Uterus (tissue), 2 donors: ENCODE measurements around the gene METTL24.

ENCODE experiments used
- POLR2A ChIP-seq, 2 donors: fragments of 450-650 bp; IDR thresholded peaks; one replicate each; pipeline ENCODE4 v1.6.1; 2016; ENCODE audit warnings: antibody characterized with exemption in 2 of 2, mild to moderate bottlenecking in 1 of 2, moderate library complexity in 1 of 2
- TF ChIP-seq, protein P1 (sequence below), 4 experiments: fragments of 200-600 bp in 2 of 4; fragments of 450-650 bp in 2 of 4; sonication (generic) in 2 of 4; IDR thresholded peaks; one replicate each; pipeline ENCODE4 v1.5.1; 2016 to 2019; ENCODE audit warnings: antibody characterized with exemption in 4 of 4, mild to moderate bottlenecking in 2 of 4, moderate library complexity in 1 of 4

DNA sequence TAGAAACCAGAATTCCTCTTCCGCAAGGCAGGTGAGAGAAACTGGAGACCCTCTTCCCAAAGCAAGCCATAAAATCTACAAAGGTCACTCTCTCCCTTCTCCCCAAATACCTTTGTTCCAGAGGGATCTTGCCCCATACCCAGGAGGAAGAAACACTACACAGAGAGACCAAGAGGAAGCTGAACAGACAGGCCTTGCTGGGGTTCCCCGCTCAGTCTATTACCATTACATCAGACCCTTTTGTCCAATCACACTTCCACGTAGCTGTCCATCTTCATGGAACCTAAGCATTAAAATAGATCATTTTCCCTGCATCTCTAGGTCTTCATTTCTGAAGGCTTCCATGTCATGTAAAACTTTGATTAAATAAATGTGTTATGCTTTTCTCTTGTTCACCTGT is 32.1 kb downstream of the METTL24 start:
- TF ChIP-seq, protein P1, sequence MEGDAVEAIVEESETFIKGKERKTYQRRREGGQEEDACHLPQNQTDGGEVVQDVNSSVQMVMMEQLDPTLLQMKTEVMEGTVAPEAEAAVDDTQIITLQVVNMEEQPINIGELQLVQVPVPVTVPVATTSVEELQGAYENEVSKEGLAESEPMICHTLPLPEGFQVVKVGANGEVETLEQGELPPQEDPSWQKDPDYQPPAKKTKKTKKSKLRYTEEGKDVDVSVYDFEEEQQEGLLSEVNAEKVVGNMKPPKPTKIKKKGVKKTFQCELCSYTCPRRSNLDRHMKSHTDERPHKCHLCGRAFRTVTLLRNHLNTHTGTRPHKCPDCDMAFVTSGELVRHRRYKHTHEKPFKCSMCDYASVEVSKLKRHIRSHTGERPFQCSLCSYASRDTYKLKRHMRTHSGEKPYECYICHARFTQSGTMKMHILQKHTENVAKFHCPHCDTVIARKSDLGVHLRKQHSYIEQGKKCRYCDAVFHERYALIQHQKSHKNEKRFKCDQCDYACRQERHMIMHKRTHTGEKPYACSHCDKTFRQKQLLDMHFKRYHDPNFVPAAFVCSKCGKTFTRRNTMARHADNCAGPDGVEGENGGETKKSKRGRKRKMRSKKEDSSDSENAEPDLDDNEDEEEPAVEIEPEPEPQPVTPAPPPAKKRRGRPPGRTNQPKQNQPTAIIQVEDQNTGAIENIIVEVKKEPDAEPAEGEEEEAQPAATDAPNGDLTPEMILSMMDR (IDR thresholded peaks at IDR 0.05) = no peak
- TF ChIP-seq POLR2A (IDR thresholded peaks at IDR 0.05) = no peak
